HCT116 (cell line): ENCODE measurements around the gene HERC3. TPM values are rescaled to one million over a fixed set of nuclear protein-coding genes. Genes with fewer than 3 reads are reported as not detected.

ENCODE experiments used
- ATAC-seq: fragments of 200-7000 bp; cut with Tn5 transposase; 2 replicates; pipeline ENCODE4 v1.9.1; 2020; ENCODE audit warnings: mild to moderate bottlenecking, moderate library complexity
- BruUV-seq: library from RNA; stranded (reverse); fragments of 400-500 nt; replicated peaks from 2 replicates; lab custom pipeline; 2021; lab: Mats Ljungman, UMichigan
- CTCF ChIA-PET: fragments of 300-600 bp; sonication (Branson Sonifier 250); formaldehyde crosslinking; loops from one replicate; lab custom pipeline; 2021; ENCODE audit warnings: antibody characterized with exemption; lab: Charles Lee
- POLR2A ChIA-PET: fragments of 300-600, 350-600 bp; sonication (Branson Sonifier 250); formaldehyde crosslinking; loops from one replicate; lab custom pipeline; 2021; ENCODE audit warnings: antibody characterized with exemption; lab: Charles Lee
- RAD21 ChIA-PET, 2 experiments: fragments of 300-600 bp; sonication (Branson Sonifier 250); formaldehyde crosslinking; loops; one replicate each; lab custom pipeline; 2023; ENCODE audit warnings: low total read pairs in 2 of 2; ENCODE audit not compliant: uncharacterized antibody in 2 of 2, unreplicated experiment in 2 of 2, low non-redundant PET in 1 of 2; lab: Charles Lee
- DNase-seq: peaks from one replicate; pipeline ENCODE4 v3.0.0-alpha.2; 2010; ENCODE audit warnings: low read depth, low spot score
- H2AFZ ChIP-seq: fragments of 200-600 bp; shearing (Covaris generic), sonication (generic); 2 replicates; pipeline ENCODE4 v1.6.1; 2017; ENCODE audit warnings: low read depth, mixed run types, mixed read lengths, antibody characterized with exemption, low read length; ENCODE audit not compliant: poor library complexity, severe bottlenecking
- H3K27ac ChIP-seq: 2 replicates; pipeline ENCODE4 v1.5.1; 2012; ENCODE audit warnings: low read depth, low read length
- H3K27me3 ChIP-seq: fragments of 200-600 bp; sonication (generic); 2 replicates; pipeline ENCODE4 v1.6.1; 2016; ENCODE audit warnings: mixed run types, low read length, mixed read lengths; ENCODE audit not compliant: insufficient read depth
- H3K36me3 ChIP-seq, 2 experiments: fragments of 200-500 bp in 1 of 2; fragments of 200-600 bp in 1 of 2; sonication (Bioruptor generic) in 1 of 2; sonication (generic) in 1 of 2; 2 replicates each; pipeline versions ENCODE4 v1.5.1 to v1.6.1; 2014 to 2016; ENCODE audit warnings: low read length in 2 of 2, inconsistent platforms in 1 of 2, mixed read lengths in 1 of 2, mixed run types in 1 of 2; ENCODE audit not compliant: insufficient read depth in 2 of 2, control insufficient read depth in 1 of 2
- H3K4me1 ChIP-seq, 2 experiments: fragments of 200-600 bp in 1 of 2; sonication (generic) in 1 of 2; 2 replicates each; pipeline versions ENCODE4 v1.5.1 to v1.6.1; 2012 to 2017; ENCODE audit warnings: low read length in 2 of 2, inconsistent platforms in 1 of 2, mild to moderate bottlenecking in 1 of 2, mixed read lengths in 1 of 2, mixed run types in 1 of 2, moderate library complexity in 1 of 2; ENCODE audit not compliant: insufficient read depth in 2 of 2, control insufficient read depth in 1 of 2
- H3K4me2 ChIP-seq: fragments of 200-600 bp; sonication (generic); 2 replicates; pipeline ENCODE4 v1.6.1; 2017; ENCODE audit warnings: mixed run types, low read length, mixed read lengths
- H3K4me3 ChIP-seq, 2 experiments: fragments of 200-600 bp in 1 of 2; sonication (generic) in 1 of 2; replicated peaks in 1 of 2; 2 replicates each; pipeline ENCODE4 v1.5.1; 2011 to 2016; ENCODE audit warnings: low read length in 2 of 2, control low read depth in 1 of 2, low read depth in 1 of 2, mild to moderate bottlenecking in 1 of 2, mixed read lengths in 1 of 2, mixed run types in 1 of 2
- H3K79me2 ChIP-seq: fragments of 200-600 bp; sonication (generic); 2 replicates; pipeline ENCODE4 v1.6.1; 2017; ENCODE audit warnings: mild to moderate bottlenecking, mixed run types, low read length, moderate library complexity, mixed read lengths; ENCODE audit not compliant: insufficient read depth
- H3K9ac ChIP-seq: fragments of 200-600 bp; sonication (generic); 2 replicates; pipeline ENCODE4 v1.6.1; 2016; ENCODE audit warnings: low read length, mixed read lengths
- H3K9me2 ChIP-seq: fragments of 200-600 bp; sonication (generic), shearing (Covaris generic); 2 replicates; pipeline ENCODE4 v1.6.1; 2017; ENCODE audit warnings: mixed run types, mild to moderate bottlenecking, moderate library complexity; ENCODE audit not compliant: insufficient read depth
- H3K9me3 ChIP-seq, 2 experiments: fragments of 200-500 bp in 1 of 2; fragments of 200-600 bp in 1 of 2; sonication (Bioruptor generic) in 1 of 2; sonication (generic) in 1 of 2; 2 replicates each; pipeline ENCODE4 v1.6.1; 2014 to 2017; ENCODE audit warnings: low read length in 2 of 2, mixed read lengths in 2 of 2, inconsistent platforms in 1 of 2, low read depth in 1 of 2, mild to moderate bottlenecking in 1 of 2, mixed run types in 1 of 2, moderate library complexity in 1 of 2; ENCODE audit not compliant: control insufficient read depth in 1 of 2, insufficient read depth in 1 of 2
- H4K20me1 ChIP-seq: fragments of 200-600 bp; sonication (generic), shearing (Covaris generic); 2 replicates; pipeline ENCODE4 v1.6.1; 2017; ENCODE audit warnings: mixed run types, mild to moderate bottlenecking, moderate library complexity; ENCODE audit not compliant: insufficient read depth
- CEBPB ChIP-seq: IDR thresholded peaks from 2 replicates; pipeline ENCODE4 v1.6.1; 2012; ENCODE audit warnings: low read depth
- ELF1 ChIP-seq: IDR thresholded peaks from 2 replicates; pipeline ENCODE4 v1.6.1; 2012; ENCODE audit warnings: low read depth, borderline replicate concordance
- EZH2 ChIP-seq: fragments of 200-600 bp; sonication (generic); IDR thresholded peaks from 2 replicates; pipeline ENCODE4 v1.6.1; 2017; ENCODE audit warnings: antibody characterized with exemption, mixed run types
- FOSL1 ChIP-seq: IDR thresholded peaks from 2 replicates; pipeline ENCODE4 v1.6.1; 2012; ENCODE audit warnings: low read depth
- JUND ChIP-seq: IDR thresholded peaks from 2 replicates; pipeline ENCODE4 v1.6.1; 2012
- POLR2A ChIP-seq: IDR thresholded peaks from 2 replicates; pipeline ENCODE4 v1.7.0; 2011; ENCODE audit warnings: borderline replicate concordance; ENCODE audit not compliant: insufficient read depth, insufficient read length; ENCODE audit errors: extremely low read depth
- RAD21 ChIP-seq: IDR thresholded peaks from 2 replicates; pipeline ENCODE4 v1.6.1; 2012; ENCODE audit warnings: low read depth, mild to moderate bottlenecking
- SRF ChIP-seq: IDR thresholded peaks from 2 replicates; pipeline ENCODE4 v1.6.1; 2012; ENCODE audit warnings: low read depth
- TCF7L2 ChIP-seq: IDR thresholded peaks from 2 replicates; pipeline ENCODE4 v1.7.0; 2011; ENCODE audit warnings: borderline replicate concordance, inconsistent platforms; ENCODE audit not compliant: insufficient read depth, insufficient read length; ENCODE audit errors: extremely low read depth
- ZFX ChIP-seq: fragments of 450-650 bp; IDR thresholded peaks from 2 replicates; pipeline ENCODE4 v1.6.1; 2017
- ZNF274 ChIP-seq: fragments of 200-500 bp; sonication (Bioruptor generic); IDR thresholded peaks from 2 replicates; pipeline ENCODE4 v1.6.1; 2014; ENCODE audit warnings: mild to moderate bottlenecking, low read depth, low read length, inconsistent platforms
- intact Hi-C: fragments of 100-400 bp; cut with micrococcal nuclease; formaldehyde crosslinking; loops from 2 replicates; pipeline ENCODE4 v1.10.0; 2022
- total RNA-seq: library from RNA; stranded (reverse); gene quantifications from one replicate; pipeline ENCODE4 v1.2.1, GENCODE V29; 2021; ENCODE audit not compliant: unreplicated experiment
- TF ChIP-seq, protein P1 (sequence below): IDR thresholded peaks from 2 replicates; pipeline ENCODE4 v1.6.1; 2012
- TF ChIP-seq, protein P2 (sequence below), 3 experiments: fragments of 200-600 bp in 1 of 3; sonication (generic) in 1 of 3; IDR thresholded peaks in 2 of 3; conservative IDR thresholded peaks in 1 of 3; 2 replicates each; pipeline ENCODE4 v1.5.1; 2012 to 2017; ENCODE audit warnings: low read depth in 2 of 3, low read length in 2 of 3, antibody characterized with exemption in 1 of 3, borderline replicate concordance in 1 of 3, control low read depth in 1 of 3, mild to moderate bottlenecking in 1 of 3, mixed read lengths in 1 of 3, mixed run types in 1 of 3, moderate library complexity in 1 of 3; ENCODE audit not compliant: insufficient read depth in 1 of 3
- TF ChIP-seq, protein P3 (sequence below): IDR thresholded peaks from 2 replicates; pipeline ENCODE4 v1.6.1; 2012; ENCODE audit warnings: low read depth
- TF ChIP-seq, protein P4 (sequence below): IDR thresholded peaks from 2 replicates; pipeline ENCODE4 v1.6.1; 2011; ENCODE audit warnings: mild to moderate bottlenecking, low read length, moderate library complexity; ENCODE audit not compliant: insufficient replicate concordance; ENCODE audit errors: extremely low read depth
- TF ChIP-seq, protein P5 (sequence below): IDR thresholded peaks from 2 replicates; pipeline ENCODE4 v1.6.1; 2012

The HERC3 gene
- total RNA-seq, 1 experiment from 2014 or later: 10.8 TPM

DNA sequence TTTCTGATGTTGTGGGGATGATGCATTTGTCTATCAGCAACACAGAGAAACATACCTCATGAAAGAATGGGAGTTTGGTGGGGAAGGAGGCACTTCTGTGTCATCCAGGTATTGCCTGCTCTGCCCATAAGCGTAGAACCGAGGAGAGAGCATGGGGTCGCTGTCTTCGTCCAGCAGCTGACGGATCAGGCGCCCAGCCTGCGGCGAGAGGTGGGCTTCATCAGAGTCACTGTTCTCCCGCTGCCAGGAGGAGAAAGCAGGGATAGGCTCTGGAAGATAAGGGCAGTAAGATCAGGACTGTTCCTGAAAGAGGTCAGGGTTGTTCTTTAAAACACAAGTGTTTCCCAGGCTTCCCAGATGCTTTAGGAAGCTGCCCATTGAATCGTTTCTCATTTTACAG lies 158.1 kb downstream of the HERC3 start:
- no peak for ATAC-seq
- Histone ChIP-seq H3K4me2 (no peak overlapping the region), H3K4me1 (no peaks in the 10 kb centered on the region), H3K9me3 (no peaks in the 10 kb centered on the region), H4K20me1 (no peaks in the 10 kb centered on the region), H3K9me2 (no peaks in the 10 kb centered on the region), H3K36me3 (peaks cover 0 to 5% of the 10 kb centered on the region in 2 experiments; a peak in 1 of 4 replicates), H3K27me3 (no peaks in the 10 kb centered on the region), H3K79me2 (no peaks in the 10 kb centered on the region), H3K9ac (no peak overlapping the region), H2AFZ (no peak overlapping the region), H3K4me3 (no peak overlapping the region), H3K27ac (no peak overlapping the region)
- no TSS peak for BruUV-seq
- DNase-seq: no peak
- RAD21 ChIA-PET: no interaction called here
- TF ChIP-seq CEBPB (no peak), ZFX (no peak), ELF1 (no peak), ZNF274 (no peak), JUND (no peak), SRF (no peak), EZH2 (no peak), RAD21 (no peak), FOSL1 (no peak), POLR2A (no peak), TCF7L2 (no peak)
- TF ChIP-seq, protein P1, sequence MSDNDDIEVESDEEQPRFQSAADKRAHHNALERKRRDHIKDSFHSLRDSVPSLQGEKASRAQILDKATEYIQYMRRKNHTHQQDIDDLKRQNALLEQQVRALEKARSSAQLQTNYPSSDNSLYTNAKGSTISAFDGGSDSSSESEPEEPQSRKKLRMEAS: no peak
- TF ChIP-seq, protein P2, sequence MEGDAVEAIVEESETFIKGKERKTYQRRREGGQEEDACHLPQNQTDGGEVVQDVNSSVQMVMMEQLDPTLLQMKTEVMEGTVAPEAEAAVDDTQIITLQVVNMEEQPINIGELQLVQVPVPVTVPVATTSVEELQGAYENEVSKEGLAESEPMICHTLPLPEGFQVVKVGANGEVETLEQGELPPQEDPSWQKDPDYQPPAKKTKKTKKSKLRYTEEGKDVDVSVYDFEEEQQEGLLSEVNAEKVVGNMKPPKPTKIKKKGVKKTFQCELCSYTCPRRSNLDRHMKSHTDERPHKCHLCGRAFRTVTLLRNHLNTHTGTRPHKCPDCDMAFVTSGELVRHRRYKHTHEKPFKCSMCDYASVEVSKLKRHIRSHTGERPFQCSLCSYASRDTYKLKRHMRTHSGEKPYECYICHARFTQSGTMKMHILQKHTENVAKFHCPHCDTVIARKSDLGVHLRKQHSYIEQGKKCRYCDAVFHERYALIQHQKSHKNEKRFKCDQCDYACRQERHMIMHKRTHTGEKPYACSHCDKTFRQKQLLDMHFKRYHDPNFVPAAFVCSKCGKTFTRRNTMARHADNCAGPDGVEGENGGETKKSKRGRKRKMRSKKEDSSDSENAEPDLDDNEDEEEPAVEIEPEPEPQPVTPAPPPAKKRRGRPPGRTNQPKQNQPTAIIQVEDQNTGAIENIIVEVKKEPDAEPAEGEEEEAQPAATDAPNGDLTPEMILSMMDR (IDR thresholded peaks at IDR 0.05 in 2 of 3, conservative IDR thresholded peaks at IDR 0.05 in 1 of 3; ENCODE audit: borderline replicate concordance in 1 of 3, insufficient read depth in 1 of 3, low read depth in 2 of 3, low read length in 2 of 3): no peak
- TF ChIP-seq, protein P3, sequence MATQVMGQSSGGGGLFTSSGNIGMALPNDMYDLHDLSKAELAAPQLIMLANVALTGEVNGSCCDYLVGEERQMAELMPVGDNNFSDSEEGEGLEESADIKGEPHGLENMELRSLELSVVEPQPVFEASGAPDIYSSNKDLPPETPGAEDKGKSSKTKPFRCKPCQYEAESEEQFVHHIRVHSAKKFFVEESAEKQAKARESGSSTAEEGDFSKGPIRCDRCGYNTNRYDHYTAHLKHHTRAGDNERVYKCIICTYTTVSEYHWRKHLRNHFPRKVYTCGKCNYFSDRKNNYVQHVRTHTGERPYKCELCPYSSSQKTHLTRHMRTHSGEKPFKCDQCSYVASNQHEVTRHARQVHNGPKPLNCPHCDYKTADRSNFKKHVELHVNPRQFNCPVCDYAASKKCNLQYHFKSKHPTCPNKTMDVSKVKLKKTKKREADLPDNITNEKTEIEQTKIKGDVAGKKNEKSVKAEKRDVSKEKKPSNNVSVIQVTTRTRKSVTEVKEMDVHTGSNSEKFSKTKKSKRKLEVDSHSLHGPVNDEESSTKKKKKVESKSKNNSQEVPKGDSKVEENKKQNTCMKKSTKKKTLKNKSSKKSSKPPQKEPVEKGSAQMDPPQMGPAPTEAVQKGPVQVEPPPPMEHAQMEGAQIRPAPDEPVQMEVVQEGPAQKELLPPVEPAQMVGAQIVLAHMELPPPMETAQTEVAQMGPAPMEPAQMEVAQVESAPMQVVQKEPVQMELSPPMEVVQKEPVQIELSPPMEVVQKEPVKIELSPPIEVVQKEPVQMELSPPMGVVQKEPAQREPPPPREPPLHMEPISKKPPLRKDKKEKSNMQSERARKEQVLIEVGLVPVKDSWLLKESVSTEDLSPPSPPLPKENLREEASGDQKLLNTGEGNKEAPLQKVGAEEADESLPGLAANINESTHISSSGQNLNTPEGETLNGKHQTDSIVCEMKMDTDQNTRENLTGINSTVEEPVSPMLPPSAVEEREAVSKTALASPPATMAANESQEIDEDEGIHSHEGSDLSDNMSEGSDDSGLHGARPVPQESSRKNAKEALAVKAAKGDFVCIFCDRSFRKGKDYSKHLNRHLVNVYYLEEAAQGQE: no peak
- TF ChIP-seq, protein P4, sequence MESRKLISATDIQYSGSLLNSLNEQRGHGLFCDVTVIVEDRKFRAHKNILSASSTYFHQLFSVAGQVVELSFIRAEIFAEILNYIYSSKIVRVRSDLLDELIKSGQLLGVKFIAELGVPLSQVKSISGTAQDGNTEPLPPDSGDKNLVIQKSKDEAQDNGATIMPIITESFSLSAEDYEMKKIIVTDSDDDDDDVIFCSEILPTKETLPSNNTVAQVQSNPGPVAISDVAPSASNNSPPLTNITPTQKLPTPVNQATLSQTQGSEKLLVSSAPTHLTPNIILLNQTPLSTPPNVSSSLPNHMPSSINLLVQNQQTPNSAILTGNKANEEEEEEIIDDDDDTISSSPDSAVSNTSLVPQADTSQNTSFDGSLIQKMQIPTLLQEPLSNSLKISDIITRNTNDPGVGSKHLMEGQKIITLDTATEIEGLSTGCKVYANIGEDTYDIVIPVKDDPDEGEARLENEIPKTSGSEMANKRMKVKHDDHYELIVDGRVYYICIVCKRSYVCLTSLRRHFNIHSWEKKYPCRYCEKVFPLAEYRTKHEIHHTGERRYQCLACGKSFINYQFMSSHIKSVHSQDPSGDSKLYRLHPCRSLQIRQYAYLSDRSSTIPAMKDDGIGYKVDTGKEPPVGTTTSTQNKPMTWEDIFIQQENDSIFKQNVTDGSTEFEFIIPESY: no peak
- TF ChIP-seq, protein P5, sequence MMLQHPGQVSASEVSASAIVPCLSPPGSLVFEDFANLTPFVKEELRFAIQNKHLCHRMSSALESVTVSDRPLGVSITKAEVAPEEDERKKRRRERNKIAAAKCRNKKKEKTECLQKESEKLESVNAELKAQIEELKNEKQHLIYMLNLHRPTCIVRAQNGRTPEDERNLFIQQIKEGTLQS: no peak
- intact Hi-C loops: no loop called here
- POLR2A ChIA-PET: no interaction called here
- CTCF ChIA-PET: no interaction called here
